Stimulated activated effector memory CD8-positive, alpha-beta T cell treated with anti-CD3 and anti-CD28 coated beads, Interleukin-12 subunit alpha, Interleukin-12 subunit beta, amount 100 ng/mL, for 72 hours (primary cell): ENCODE measurements around the gene RPTN.

Source experiments
- ATAC-seq: fragments of 150-1000 bp; cut with Tn5 transposase; 2 replicates; pipeline ENCODE4 v1.10.0; 2021
- DNase-seq, 2 donors: peaks; one replicate each; pipeline ENCODE4 v3.0.0; 2021 to 2022; ENCODE audit warnings: low spot score in 2 of 2
- H3K27ac Mint-ChIP-seq: one replicate; pipeline ENCODE4 v1.8.0; 2022; ENCODE audit warnings: mild to moderate bottlenecking, mixed read lengths
- H3K36me3 Mint-ChIP-seq: one replicate; pipeline ENCODE4 v1.8.0; 2022; ENCODE audit warnings: mild to moderate bottlenecking, mixed read lengths
- H3K4me1 Mint-ChIP-seq: one replicate; pipeline ENCODE4 v1.8.0; 2022; ENCODE audit warnings: mixed read lengths
- H3K4me3 Mint-ChIP-seq: one replicate; pipeline ENCODE4 v1.8.0; 2022; ENCODE audit warnings: mild to moderate bottlenecking, mixed read lengths
- H3K9me3 Mint-ChIP-seq: one replicate; pipeline ENCODE4 v1.8.0; 2022; ENCODE audit warnings: mixed read lengths

RPTN gene

GRCh38 chr1:152109998-152110294 is 49.1 kb downstream of the RPTN start:
- Mint-ChIP-seq H3K4me1 (no peaks in the 10 kb centered on the region), H3K4me3 (no peak overlapping the region), H3K9me3 (no peaks in the 10 kb centered on the region), H3K27ac (no peak overlapping the region), H3K36me3 (no peaks in the 10 kb centered on the region)
- no peak for ATAC-seq
- no peak for DNase-seq

- H3K4me3 Mint-ChIP-seq, result no peak overlapping the region
- no peaks in the 10 kb centered on the region for H3K4me1 Mint-ChIP-seq
- no peak for DNase-seq
Observed at GRCh38 chr1:152109231-152109997, 49.6 kb downstream of the RPTN start.

DNA sequence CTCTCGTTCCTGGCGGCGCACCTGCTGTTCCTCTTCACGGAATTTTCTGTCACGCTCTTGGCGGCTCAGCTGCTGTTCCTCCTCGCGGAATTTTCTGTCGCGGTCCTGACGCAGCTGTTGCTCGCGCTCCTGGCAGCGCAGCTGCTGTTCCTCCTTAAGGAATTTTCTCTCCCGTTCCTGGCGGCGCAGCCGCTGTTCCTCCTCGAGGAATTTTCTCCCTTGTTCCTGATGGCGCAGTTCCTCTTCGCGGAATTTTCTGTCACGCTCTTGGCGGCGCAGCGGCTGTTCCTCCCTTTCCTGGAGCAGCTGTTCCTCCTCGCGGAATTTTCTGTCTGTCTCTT is 50.2 kb downstream of the RPTN start:
- ATAC-seq (no peak), DNase-seq (no peak)
- H3K36me3 Mint-ChIP-seq, result no peaks in the 10 kb centered on the region
- H3K4me3 Mint-ChIP-seq, result no peak overlapping the region
- no peaks in the 10 kb centered on the region for H3K4me1 Mint-ChIP-seq
- peak overlapping the region; percentile 35 for H3K27ac Mint-ChIP-seq
- H3K9me3 Mint-ChIP-seq, result no peaks in the 10 kb centered on the region

More at GRCh38 chr1:152109231-152109997, 49.6 kb downstream of the RPTN start:
- no peak overlapping the region for H3K27ac Mint-ChIP-seq
- no peaks in the 10 kb centered on the region for H3K36me3 Mint-ChIP-seq
- no peaks in the 10 kb centered on the region for H3K9me3 Mint-ChIP-seq
- ATAC-seq, result no peak

- no peaks in the 10 kb centered on the region for H3K4me1 Mint-ChIP-seq
Observed at GRCh38 chr1:152107984-152108881, 50.8 kb downstream of the RPTN start.

GRCh38 chr1:152107031-152107983 is 51.7 kb downstream of the RPTN start:
- no peaks in the 10 kb centered on the region for H3K4me1 Mint-ChIP-seq
- no peak for DNase-seq
- H3K4me3 Mint-ChIP-seq, result no peak overlapping the region
- H3K9me3 Mint-ChIP-seq, result no peaks in the 10 kb centered on the region
- H3K36me3 Mint-ChIP-seq, result no peaks in the 10 kb centered on the region
- ATAC-seq, result no peak
- no peak overlapping the region for H3K27ac Mint-ChIP-seq

More at GRCh38 chr1:152107984-152108881, 50.8 kb downstream of the RPTN start:
- H3K4me3 Mint-ChIP-seq, result no peak overlapping the region
- H3K9me3 Mint-ChIP-seq, result no peaks in the 10 kb centered on the region
- H3K36me3 Mint-ChIP-seq, result no peaks in the 10 kb centered on the region
- DNase-seq, result no peak
- peak overlapping the region; percentile 35 for H3K27ac Mint-ChIP-seq
- no peak for ATAC-seq

DNA sequence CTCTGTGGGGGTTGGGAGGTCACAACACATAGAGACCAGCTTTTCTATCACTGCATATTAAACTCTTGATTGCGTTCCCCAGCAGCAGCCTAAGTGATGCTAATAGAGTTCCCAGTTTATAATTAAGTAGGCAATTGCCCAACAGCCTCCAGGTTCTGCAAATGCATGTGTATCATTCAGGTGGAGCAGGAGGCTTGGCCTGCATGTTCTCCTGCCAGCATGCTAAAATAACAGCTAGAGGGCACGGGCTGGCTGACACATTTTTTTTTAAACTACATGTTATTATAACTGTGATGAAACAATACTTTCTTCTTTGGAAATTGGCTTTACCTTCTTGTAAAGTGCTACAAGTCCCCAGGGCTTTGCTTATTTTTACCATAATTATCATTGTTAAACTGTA is 54.2 kb downstream of the RPTN start:
- ATAC-seq, result no peak
- no peaks in the 10 kb centered on the region for H3K4me1 Mint-ChIP-seq
- H3K4me3 Mint-ChIP-seq, result no peak overlapping the region
- H3K9me3 Mint-ChIP-seq, result no peaks in the 10 kb centered on the region
- no peak overlapping the region for H3K27ac Mint-ChIP-seq
- DNase-seq, result no peak
- no peaks in the 10 kb centered on the region for H3K36me3 Mint-ChIP-seq
